Activated gamma-delta T cell treated with anti-CD3 and anti-CD28 coated beads, Interleukin-2, amount 50 U/mL, for 16 hours (primary cell): ENCODE measurements around the gene NEU3.

Source experiments
- DNase-seq: peaks from one replicate; pipeline ENCODE4 v3.0.0-alpha.2; 2020; ENCODE audit warnings: low read depth

Gene NEU3

GRCh38 chr11:75063741-75064314, 75.1 kb downstream of the NEU3 start:
- DNase-seq = no peak

DNA sequence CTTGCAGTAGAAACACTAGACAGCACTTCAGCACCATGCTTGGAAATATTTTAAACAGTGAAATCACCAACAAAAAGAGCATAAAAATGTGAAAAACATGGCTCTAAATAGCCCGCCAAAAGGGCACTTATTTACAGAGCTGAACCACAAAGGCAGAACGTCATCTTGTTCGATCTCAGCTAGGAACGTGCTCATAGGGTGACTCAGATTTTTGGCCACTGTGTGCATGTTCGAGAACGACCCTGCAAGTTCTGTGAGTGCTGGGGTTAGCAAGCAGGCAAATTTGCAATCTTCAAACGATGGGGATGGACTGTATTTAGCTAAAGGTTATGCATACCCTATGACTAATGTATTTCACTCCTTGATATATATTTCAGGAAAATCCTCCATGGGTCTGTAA, 77.3 kb downstream of the NEU3 start:
- no peak for DNase-seq
